ENCODE measurements around the gene ZNF615.
"Not testable (repeated sequence)": the region's sequence is repeated elsewhere in the genome, so short reads cannot be mapped to it uniquely, and the experiment has no call there.

Gene ZNF615

DNA sequence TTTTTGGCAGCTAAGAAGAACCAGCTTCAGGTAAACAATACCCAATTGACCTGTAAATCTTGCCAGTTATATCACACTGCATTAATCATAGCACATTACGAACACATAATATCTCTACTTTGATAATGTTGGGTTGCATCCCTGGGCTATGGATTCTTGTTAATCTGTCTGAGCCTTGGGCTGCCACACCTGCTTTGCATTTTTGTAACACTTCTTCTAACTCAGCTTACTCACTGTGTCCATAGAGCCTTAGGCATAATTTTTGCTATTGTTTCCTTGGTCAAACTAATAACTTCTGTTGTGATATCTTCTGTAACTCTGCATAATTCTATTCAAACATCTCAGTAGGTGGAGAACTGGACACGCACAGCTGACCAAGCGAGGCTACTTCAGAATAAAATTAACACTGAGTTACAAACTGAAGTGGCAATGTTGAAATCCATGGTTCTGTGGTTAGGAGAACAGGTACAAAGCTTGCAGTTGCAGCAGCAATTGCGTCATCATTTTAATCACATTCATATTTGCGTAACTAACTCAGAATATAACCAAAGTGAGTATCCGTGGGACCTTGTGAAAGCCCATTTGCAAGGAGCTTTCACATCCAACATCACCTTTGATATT is 27.8 kb downstream of the ZNF615 start:
- DNase-seq, result no peak

DNA sequence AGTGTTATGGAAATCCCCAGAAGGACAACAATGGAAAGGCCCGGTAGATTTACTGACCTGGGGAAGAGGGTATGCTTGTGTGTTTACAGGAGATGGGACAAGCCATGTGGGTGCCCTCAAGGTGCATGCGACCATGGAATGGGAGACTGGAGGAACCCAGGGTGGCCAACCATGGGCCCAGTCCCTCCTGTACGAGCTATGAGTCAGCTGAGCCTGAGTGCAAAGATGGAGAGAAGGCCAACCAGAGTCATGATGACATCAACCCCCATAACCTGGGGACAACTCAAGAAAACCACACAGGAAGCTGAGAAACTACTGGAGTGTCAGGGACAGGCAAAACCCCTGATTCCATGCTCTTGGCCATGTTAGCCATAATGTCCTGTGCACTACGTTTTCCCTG is 29.1 kb downstream of the ZNF615 start:
- DNase-seq, result no peak

DNA sequence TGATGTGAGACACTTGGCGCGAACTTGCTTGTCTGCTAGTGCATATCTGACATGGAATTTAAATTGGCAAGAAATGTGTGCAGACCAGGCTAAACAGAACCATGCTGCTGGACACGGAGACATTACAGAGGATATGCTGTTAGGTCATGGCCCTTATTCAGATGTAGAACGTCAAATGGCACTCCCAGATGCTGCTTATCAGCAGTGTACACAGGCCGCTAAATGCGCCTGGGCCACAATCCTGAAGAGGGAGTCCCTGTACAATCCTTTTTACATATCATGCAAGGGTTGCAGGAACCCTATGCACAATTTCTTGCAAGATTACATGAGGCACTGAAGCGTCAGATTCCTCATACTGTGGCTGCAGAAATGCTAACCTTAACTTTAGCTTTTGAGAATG is 30.7 kb downstream of the ZNF615 start:
- DNase-seq, result no peak

DNA sequence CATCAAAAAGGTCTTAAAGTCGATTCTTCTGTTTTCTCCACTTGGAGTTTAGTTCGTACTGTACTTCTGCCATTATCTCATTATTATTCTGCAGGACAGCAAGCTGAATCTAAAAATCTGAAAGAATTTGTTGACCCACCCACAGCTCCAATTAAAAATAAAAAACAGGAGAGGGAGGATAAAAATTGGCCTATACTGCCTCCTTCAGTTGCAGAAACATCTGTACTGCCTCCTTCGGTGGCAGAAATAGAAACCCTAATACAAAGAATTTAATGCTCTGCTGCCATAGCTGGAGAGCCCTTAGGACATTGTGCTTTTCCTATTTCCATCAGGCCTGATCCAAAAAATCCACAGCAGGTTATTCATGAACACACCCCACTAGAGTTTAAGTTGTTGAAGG is 31.2 kb downstream of the ZNF615 start:
- no peak for DNase-seq

DNA sequence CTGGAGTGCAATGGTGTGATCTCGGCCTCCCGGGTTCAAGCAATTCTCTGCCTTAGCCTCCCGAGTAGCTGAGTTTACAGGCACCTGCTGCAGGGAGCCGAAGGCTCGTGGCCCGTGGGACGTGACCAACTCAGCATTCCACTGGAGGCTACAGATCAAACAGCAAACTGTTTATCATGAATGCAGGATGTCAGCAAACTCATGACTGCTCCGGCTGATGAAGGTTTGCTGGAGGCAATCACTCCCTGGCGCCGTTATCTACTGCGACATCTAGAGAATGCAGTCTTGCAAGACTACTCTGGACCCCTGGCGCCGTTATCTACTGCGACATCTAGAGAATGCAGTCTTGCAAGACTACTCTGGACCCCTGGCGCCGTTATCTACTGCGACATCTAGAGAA is 32.2 kb downstream of the ZNF615 start:
- DNase-seq, result not testable (repeated sequence)

DNA sequence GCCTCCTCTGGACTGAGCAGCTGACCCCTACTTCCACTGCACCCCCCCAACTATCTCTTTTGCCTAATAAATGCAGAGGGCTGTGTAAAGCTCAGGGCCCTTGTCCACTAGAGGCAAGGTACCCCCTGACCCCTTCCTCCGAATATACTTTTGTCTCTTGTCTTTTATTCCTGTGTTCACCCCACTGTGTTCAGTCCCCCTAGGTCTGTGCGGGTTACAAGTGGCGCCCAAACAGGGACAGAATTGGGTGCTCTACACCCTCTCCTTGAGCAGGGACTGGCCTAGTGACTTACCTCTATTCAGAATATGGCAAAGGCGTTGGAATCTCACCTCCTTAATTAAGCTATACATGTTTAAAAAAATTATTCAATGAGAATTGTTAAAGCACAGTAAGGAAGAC is 36.4 kb downstream of the ZNF615 start:
- DNase-seq, result no peak

DNA sequence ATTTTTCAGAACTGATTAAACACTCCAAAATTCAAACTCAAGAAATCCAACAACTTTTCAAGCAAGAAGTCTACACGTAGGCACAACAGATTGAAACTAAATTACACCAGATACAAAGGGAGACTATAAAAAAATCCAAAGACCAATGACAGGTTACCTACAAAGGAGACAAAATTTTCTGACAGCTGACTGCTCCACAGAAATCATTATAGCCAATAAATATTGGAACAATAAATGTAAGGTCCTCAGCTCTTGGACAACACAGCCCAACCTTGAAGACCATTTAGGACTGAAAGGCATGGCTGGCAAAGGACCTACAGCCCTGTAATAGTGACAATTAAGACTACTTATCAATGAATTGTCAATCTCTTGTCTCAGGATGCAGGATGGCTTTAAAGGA is 37.3 kb downstream of the ZNF615 start:
- DNase-seq, result no peak

DNA sequence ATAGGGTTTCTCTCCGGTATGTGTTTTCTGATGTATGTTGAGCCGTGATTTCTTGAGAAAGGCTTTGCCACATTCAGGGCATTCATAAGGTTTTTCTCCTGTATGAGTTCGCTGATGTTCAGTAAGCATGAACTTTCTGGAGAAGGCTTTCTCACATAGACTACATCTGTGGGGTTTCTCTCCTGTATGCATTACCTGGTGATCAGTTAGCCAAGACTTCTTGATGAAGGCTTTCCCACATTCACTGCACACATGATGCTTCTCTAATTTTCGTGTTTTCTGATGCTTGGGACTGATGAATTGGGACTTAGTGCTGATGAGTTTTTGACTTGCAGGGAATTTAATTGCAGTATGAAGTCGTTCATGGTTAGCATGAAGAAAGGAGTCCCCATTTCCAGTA is 42.4 kb downstream of the ZNF615 start:
- DNase-seq, result no peak

DNA sequence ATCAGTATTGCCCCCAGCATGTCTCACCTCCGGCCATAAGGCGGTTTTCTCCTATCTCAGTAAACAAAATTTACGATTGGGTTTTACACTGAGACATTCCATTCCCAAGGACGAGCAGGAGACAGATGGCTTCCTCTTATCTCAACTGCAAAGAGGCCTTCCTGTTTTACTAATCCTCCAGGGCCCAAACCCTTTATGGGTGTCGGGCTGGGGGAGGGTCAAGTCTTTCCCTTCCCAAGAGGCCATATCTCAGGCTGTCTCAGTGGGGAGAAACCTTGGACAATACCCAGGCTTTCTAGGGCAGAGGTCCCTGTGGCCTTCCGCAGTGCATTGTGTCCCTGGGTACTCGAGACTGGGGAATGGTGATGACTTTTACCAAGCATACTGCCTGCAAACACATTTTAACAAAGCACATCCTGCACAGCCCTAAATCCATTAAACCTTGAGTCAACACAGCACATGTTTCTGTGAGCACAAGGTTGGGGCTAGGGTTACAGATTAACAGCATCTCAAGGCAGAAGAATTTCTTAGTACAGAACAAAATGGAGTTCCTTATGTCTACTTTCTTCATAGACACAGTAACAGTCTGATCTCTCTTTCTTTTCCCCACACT is 47.3 kb downstream of the ZNF615 start:
- not testable (repeated sequence) for DNase-seq

DNA sequence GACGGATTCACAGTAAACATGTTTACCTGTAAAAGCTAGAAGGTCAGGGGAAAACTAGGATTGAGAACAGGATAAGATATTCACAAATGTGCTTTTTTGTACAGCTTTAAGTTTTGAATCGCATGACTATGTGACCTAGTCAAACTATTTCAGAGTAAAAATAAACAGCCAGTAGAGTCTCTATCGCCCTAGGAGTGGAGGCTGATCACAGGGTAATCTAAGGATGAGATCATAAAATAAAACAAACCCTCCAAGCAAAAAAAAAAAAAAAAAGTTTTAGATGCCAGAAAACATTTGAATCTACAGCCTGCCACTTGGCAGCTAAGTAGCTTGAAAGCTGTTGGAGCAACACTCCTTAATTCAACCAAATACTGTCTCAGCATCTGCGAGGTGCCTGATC is 48.2 kb downstream of the ZNF615 start:
- no peak for DNase-seq

DNA sequence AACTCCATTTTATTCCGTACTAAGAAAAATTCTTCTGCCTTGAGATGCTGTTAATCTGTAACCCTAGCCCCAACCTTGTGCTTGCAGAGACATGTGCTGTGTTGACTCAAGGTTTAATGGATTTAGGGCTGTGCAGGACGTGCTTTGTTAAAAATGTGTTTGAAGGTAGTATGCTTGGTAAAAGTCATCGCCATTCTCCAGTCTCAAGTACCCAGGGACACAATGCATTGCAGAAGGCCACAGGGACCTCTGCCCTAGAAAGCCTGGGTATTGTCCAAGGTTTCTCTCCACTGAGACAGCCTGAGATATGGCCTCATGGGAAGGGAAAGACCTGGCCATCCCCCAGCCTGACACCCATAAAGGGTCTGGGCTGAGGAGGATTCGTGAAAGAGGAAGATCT is 50.2 kb downstream of the ZNF615 start:
- DNase-seq, result not testable (repeated sequence)

DNA sequence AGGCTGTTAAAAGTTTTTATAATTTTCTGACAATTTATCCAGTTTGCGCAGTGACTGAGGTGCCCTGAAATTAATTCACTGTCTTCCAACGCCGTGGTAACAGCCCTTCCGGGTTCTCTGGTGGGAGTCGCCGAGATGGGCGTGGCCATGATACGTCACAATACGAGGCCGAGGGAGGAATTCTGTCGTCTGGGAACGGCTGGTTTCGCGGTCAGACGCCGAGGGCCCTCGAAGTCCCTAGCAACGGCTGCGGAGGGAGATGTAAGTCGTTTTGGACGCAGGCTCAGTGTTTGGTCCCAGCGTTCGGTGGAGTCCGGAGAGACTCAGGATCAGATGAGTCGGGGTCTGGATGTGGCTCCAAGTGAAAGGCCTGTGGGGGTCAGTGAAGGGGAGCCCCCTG is 59.0 kb downstream of the ZNF615 start:
- peak; percentile 17 for DNase-seq

DNA sequence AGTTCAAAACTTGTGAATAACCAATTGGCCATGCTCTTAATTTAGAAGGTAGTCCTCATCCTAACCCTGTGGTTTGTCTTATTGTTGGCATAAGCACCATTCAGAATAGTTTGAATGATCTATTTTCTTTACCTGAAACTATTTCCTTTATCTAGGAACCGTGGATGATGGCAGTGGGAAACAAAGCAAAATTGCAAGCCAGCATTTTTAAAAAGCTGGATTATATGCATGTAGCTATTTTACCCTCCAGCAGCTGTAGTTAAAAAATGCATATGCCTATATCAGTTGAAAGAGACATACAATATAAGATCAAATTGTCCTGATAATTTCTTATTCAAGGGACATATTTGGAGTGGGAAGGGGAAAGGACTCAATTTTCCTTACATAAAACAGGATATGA is 61.4 kb downstream of the ZNF615 start:
- no peak for DNase-seq

DNA sequence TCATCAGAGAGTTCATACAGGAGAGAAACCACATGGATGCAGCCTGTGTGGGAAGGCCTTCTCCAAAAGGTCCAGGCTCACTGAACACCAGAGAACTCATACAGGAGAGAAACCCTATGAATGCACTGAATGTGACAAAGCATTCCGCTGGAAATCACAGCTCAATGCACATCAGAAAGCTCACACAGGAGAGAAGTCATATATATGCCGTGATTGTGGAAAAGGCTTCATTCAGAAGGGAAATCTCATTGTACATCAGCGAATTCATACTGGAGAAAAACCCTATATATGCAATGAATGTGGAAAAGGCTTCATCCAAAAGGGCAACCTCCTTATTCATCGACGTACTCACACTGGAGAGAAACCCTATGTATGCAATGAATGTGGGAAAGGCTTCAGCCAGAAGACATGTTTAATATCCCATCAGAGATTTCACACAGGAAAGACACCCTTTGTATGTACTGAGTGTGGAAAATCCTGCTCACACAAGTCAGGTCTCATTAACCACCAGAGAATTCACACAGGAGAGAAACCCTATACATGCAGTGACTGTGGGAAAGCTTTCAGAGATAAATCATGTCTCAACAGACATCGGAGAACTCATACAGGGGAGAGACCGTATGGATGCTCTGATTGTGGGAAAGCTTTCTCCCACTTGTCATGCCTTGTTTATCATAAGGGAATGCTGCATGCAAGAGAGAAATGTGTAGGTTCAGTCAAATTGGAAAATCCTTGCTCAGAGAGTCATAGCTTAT is 63.0 kb downstream of the ZNF615 start:
- DNase-seq, result no peak
